ENCODE measurements around the gene DOCK3. TPM values are rescaled to one million over a fixed set of nuclear protein-coding genes. Genes with fewer than 3 reads are reported as not detected.
"Not testable (repeated sequence)": the region's sequence is repeated elsewhere in the genome, so short reads cannot be mapped to it uniquely, and the experiment has no call there.

Gene DOCK3
- total RNA-seq, 1 experiment from 2014 or later = 5.6 TPM

- Mint-ChIP-seq H3K36me3 (peaks cover 27% of the 10 kb centered on the region), H3K4me3 (no peak overlapping the region)
Measured at GRCh38 chr3:51176923-51177322, 502.2 kb downstream of the DOCK3 start.

GRCh38 chr3:51186446-51186845 is 511.7 kb downstream of the DOCK3 start:
- POLR2A ChIA-PET; H3K4me1 Mint-ChIP-seq; H3K4me3 Mint-ChIP-seq; H3K27me3 Mint-ChIP-seq (ENCODE audit: low read depth); H3K27ac Mint-ChIP-seq; DNase-seq (ENCODE audit: low spot score); CTCF ChIA-PET; ATAC-seq: not testable (repeated sequence)
- Mint-ChIP-seq H3K36me3 (peaks cover 23% of the 10 kb centered on the region), H3K9me3 (peaks cover 43% of the 10 kb centered on the region)

More at GRCh38 chr3:51176923-51177322, 502.2 kb downstream of the DOCK3 start:
- Mint-ChIP-seq H3K4me1 (no peaks in the 10 kb centered on the region), H3K9me3 (peaks cover 35% of the 10 kb centered on the region), H3K27me3 (ENCODE audit: low read depth) (0 out of 2 replicates have a peak, but pooled peaks cover 4% of the 10 kb centered on the region), H3K27ac (no peak overlapping the region)
- POLR2A ChIA-PET = no interaction called here
- TF ChIP-seq ZMAT4 (CRISPR knock-in tag; IDR thresholded peaks at IDR 0.05) (no peak), CDX4 (CRISPR knock-in tag; IDR thresholded peaks at IDR 0.05; ENCODE audit: borderline replicate concordance) (no peak), ERG (CRISPR knock-in tag; IDR thresholded peaks at IDR 0.05) (no peak), IRF1 (CRISPR knock-in tag; IDR thresholded peaks at IDR 0.05) (no peak)
- no peak for DNase-seq (ENCODE audit: low spot score)
- CTCF ChIA-PET = no interaction called here
- no peak for ATAC-seq

GRCh38 chr3:51190199-51190598 is 515.5 kb downstream of the DOCK3 start:
- ATAC-seq (no peak), DNase-seq (ENCODE audit: low spot score) (no peak)
- ChIA-PET CTCF (interaction anchor here (1.3 to 1.7 kb wide), 3 partner anchors 90 to 537 kb away, joined by 3 to 6 read pairs (median 5); no protein-coding TSS in a partner anchor), POLR2A (no interaction called here)
- Mint-ChIP-seq H3K27me3 (ENCODE audit: low read depth) (peaks cover 7% of the 10 kb centered on the region; the same call in 1 of the 2 replicates), H3K9me3 (peaks cover 50% of the 10 kb centered on the region), H3K36me3 (peaks cover 23% of the 10 kb centered on the region), H3K4me3 (no peak overlapping the region), H3K4me1 (no peaks in the 10 kb centered on the region), H3K27ac (no peak overlapping the region)
- TF ChIP-seq MLX (CRISPR knock-in tag; IDR thresholded peaks at IDR 0.05) (no peak), RELA (CRISPR knock-in tag; IDR thresholded peaks at IDR 0.05; ENCODE audit: borderline replicate concordance) (no peak), ZNF263 (CRISPR knock-in tag; IDR thresholded peaks at IDR 0.05; ENCODE audit: low read depth) (no peak), TEAD1 (CRISPR knock-in tag; IDR thresholded peaks at IDR 0.05) (no peak), ATF2 (CRISPR knock-in tag; IDR thresholded peaks at IDR 0.05; ENCODE audit: borderline replicate concordance, low read depth) (no peak), GTF2I (CRISPR knock-in tag; conservative IDR thresholded peaks at IDR 0.05) (no peak), FOXP1 (CRISPR knock-in tag; IDR thresholded peaks at IDR 0.05; ENCODE audit: borderline replicate concordance) (no peak), SOX15 (CRISPR knock-in tag; IDR thresholded peaks at IDR 0.05) (no peak), PRRX2 (CRISPR knock-in tag; IDR thresholded peaks at IDR 0.05) (no peak), ATF6 (CRISPR knock-in tag; IDR thresholded peaks at IDR 0.05) (no peak), CREB1 (CRISPR knock-in tag; IDR thresholded peaks at IDR 0.05) (no peak), ATF1 (CRISPR knock-in tag; IDR thresholded peaks at IDR 0.05) (no peak), HMGA2 (CRISPR knock-in tag; IDR thresholded peaks at IDR 0.05) (no peak), NR3C1 (CRISPR knock-in tag; conservative IDR thresholded peaks at IDR 0.05; ENCODE audit: low read depth) (no peak), ZNF396 (CRISPR knock-in tag; IDR thresholded peaks at IDR 0.05; ENCODE audit: borderline replicate concordance) (no peak), OVOL2 (CRISPR knock-in tag; IDR thresholded peaks at IDR 0.05; ENCODE audit: borderline replicate concordance) (no peak), ELF4 (CRISPR knock-in tag; IDR thresholded peaks at IDR 0.05; ENCODE audit: low read depth) (no peak), KAT7 (CRISPR knock-in tag; IDR thresholded peaks at IDR 0.05; ENCODE audit: borderline replicate concordance) (no peak), STAT6 (CRISPR knock-in tag; conservative IDR thresholded peaks at IDR 0.05; ENCODE audit: low read depth) (no peak)

Data from WTC11 (cell line).